Measurements from ENCODE around the gene SIGLECL1.
"Not testable (repeated sequence)": the region's sequence is repeated elsewhere in the genome, so short reads cannot be mapped to it uniquely, and the experiment has no call there.

SIGLECL1 gene

GRCh38 chr19:51211833-51212232 lies 39.0 kb upstream of the SIGLECL1 start:
- TF ChIP-seq CTCF (conservative IDR thresholded peaks at IDR 0.05) (no peak), ZFX (IDR thresholded peaks at IDR 0.05) (no peak)
- no peak overlapping the region for H3K27ac ChIP-seq

- H3K27ac ChIP-seq: no peak overlapping the region
- no peak for TF ChIP-seq ZFX (IDR thresholded peaks at IDR 0.05)
- TF ChIP-seq CTCF (conservative IDR thresholded peaks at IDR 0.05): no peak
These were observed 31.6 kb upstream of the SIGLECL1 start for GRCh38 chr19:51219307-51219706.

- no peak for TF ChIP-seq CTCF (conservative IDR thresholded peaks at IDR 0.05)
- TF ChIP-seq ZFX (IDR thresholded peaks at IDR 0.05): no peak
- H3K27ac ChIP-seq: no peak overlapping the region
These were observed 30.9 kb upstream of the SIGLECL1 start for GRCh38 chr19:51219971-51220370.

- TF ChIP-seq ZFX (IDR thresholded peaks at IDR 0.05): no peak
- no peak for TF ChIP-seq CTCF (conservative IDR thresholded peaks at IDR 0.05)
- H3K27ac ChIP-seq: no peak overlapping the region
These were observed 29.9 kb upstream of the SIGLECL1 start for GRCh38 chr19:51220996-51221395.

GRCh38 chr19:51224163-51224641 lies 26.7 kb upstream of the SIGLECL1 start:
- H3K27ac ChIP-seq: no peak overlapping the region
- TF ChIP-seq CTCF (conservative IDR thresholded peaks at IDR 0.05): no peak

- H3K27ac ChIP-seq: not testable (repeated sequence)
These were observed 25.9 kb upstream of the SIGLECL1 start, which contains the start of gene CD33 for GRCh38 chr19:51224898-51225393. CD33 (plus strand) TSS chr19:51225080; CDS start chr19:51225119, 39 bp downstream.

- TF ChIP-seq ZFX (IDR thresholded peaks at IDR 0.05) (no peak), CTCF (conservative IDR thresholded peaks at IDR 0.05) (no peak)
- H3K27ac ChIP-seq: no peak overlapping the region
These were observed 24.8 kb upstream of the SIGLECL1 start for GRCh38 chr19:51226067-51226466.

GRCh38 chr19:51227326-51227725 lies 23.6 kb upstream of the SIGLECL1 start:
- TF ChIP-seq CTCF (conservative IDR thresholded peaks at IDR 0.05) (no peak), ZFX (IDR thresholded peaks at IDR 0.05) (no peak)
- no peak overlapping the region for H3K27ac ChIP-seq

Data from C4-2B (cell line).